CD4-positive, alpha-beta memory T cell (primary cell): Measurements from ENCODE around the gene KRTAP12-4. TPM values are rescaled to one million over a fixed set of nuclear protein-coding genes. Genes with fewer than 3 reads are reported as not detected.

Experiments
- CTCF ChIA-PET: fragments of 350-600 bp; sonication (Branson Sonifier 250); formaldehyde crosslinking; loops from one replicate; lab custom pipeline; 2021; ENCODE audit warnings: inconsistent platforms; ENCODE audit not compliant: partially characterized antibody; lab: Charles Lee
- POLR2A ChIA-PET: fragments of 350-600 bp; sonication (Branson Sonifier 250); formaldehyde crosslinking; loops from one replicate; lab custom pipeline; 2021; ENCODE audit not compliant: partially characterized antibody; lab: Charles Lee
- DNase-seq, 5 donors: peaks; one replicate each; pipeline versions ENCODE4 v3.0.0 to v3.0.0-alpha.2; 2020 to 2022; ENCODE audit warnings: mixed read lengths in 1 of 5
- H3K27ac ChIP-seq: one replicate; pipeline ENCODE4 v1.7.0; 2013; ENCODE audit warnings: low read depth, low read length
- H3K27me3 ChIP-seq: 2 replicates; pipeline ENCODE4 v1.7.0; 2013; ENCODE audit warnings: mild to moderate bottlenecking, low read length, moderate library complexity; ENCODE audit not compliant: insufficient read depth
- H3K36me3 ChIP-seq: 2 replicates; pipeline ENCODE4 v1.7.0; 2013; ENCODE audit warnings: mild to moderate bottlenecking, low read length, moderate library complexity; ENCODE audit not compliant: insufficient read depth
- H3K4me1 ChIP-seq: 2 replicates; pipeline ENCODE4 v1.7.0; 2013; ENCODE audit warnings: mild to moderate bottlenecking, low read length, moderate library complexity; ENCODE audit not compliant: insufficient read depth
- H3K4me3 ChIP-seq, 2 donors: one replicate each; pipeline ENCODE4 v1.7.0; 2013; ENCODE audit warnings: low read length in 2 of 2, mild to moderate bottlenecking in 1 of 2
- H3K9me3 ChIP-seq, 2 donors: one replicate each; pipeline ENCODE4 v1.7.0; 2013; ENCODE audit warnings: low read length in 2 of 2, control low read depth in 1 of 2; ENCODE audit not compliant: control insufficient read depth in 1 of 2
- H3K27ac Mint-ChIP-seq, 7 donors: one replicate each; pipeline ENCODE4 v1.8.0; 2020 to 2021; ENCODE audit warnings: mixed read lengths in 7 of 7, mild to moderate bottlenecking in 6 of 7, inconsistent platforms in 3 of 7, moderate library complexity in 3 of 7
- H3K27me3 Mint-ChIP-seq, 2 donors: one replicate each; pipeline ENCODE4 v1.8.0; 2020 to 2021; ENCODE audit warnings: mixed read lengths in 2 of 2
- H3K36me3 Mint-ChIP-seq, 2 donors: one replicate each; pipeline ENCODE4 v1.8.0; 2020 to 2021; ENCODE audit warnings: mixed read lengths in 2 of 2, inconsistent platforms in 1 of 2, mild to moderate bottlenecking in 1 of 2
- H3K4me1 Mint-ChIP-seq, 4 donors: one replicate each; pipeline ENCODE4 v1.8.0; 2020 to 2021; ENCODE audit warnings: mixed read lengths in 4 of 4, mild to moderate bottlenecking in 1 of 4
- H3K4me3 Mint-ChIP-seq, 8 donors: one replicate each; pipeline ENCODE4 v1.8.0; 2020 to 2021; ENCODE audit warnings: mixed read lengths in 8 of 8, mild to moderate bottlenecking in 7 of 8, moderate library complexity in 6 of 8, inconsistent platforms in 3 of 8
- H3K9me3 Mint-ChIP-seq, 8 donors: one replicate each; pipeline ENCODE4 v1.8.0; 2020 to 2021; ENCODE audit warnings: mixed read lengths in 8 of 8, mild to moderate bottlenecking in 5 of 8, inconsistent platforms in 3 of 8, moderate library complexity in 1 of 8
- intact Hi-C: fragments of 100-400 bp; cut with micrococcal nuclease; formaldehyde crosslinking; loops from one replicate; pipeline ENCODE4 v1.15.1; 2023
- polyA plus RNA-seq, 2 donors: library from polyadenylated mRNA; unstranded; fragments of 300-500 nt; fragmentation: Illumina TruSeq; gene quantifications; one replicate each; pipeline ENCODE4 v1.2.3, GENCODE V29; 2021
- total RNA-seq, 2 experiments: library from RNA; stranded (reverse); gene quantifications; one replicate each; pipeline ENCODE4 v1.2.3, GENCODE V29; 2021

Gene KRTAP12-4
- total and polyA plus RNA-seq, 4 experiments from 2014 or later, result not detected

GRCh38 chr21:44626673-44627143 is 27.8 kb downstream of the KRTAP12-4 start, which contains the start of gene KRTAP10-9:
TSS of gene KRTAP10-9 (plus strand) at chr21:44627093. CDS start at chr21:44627172, 79 bp downstream.
- H3K36me3 Mint-ChIP-seq, result peaks cover 17 to 44% of the 10 kb centered on the region in 2 donors
- Histone ChIP-seq H3K4me3 (no peak within 1 kb of the TSS), H3K27me3 (no peaks in the 10 kb centered on the region), H3K9me3 (peaks cover 0 to 4% of the 10 kb centered on the region in 2 donors), H3K27ac (no peak within 1 kb of the TSS), H3K36me3 (no peaks in the 10 kb centered on the region), H3K4me1 (peaks cover 26% of the 10 kb centered on the region)
- no peak for DNase-seq
- ChIA-PET CTCF (interaction anchor here (1.3 kb wide), 1 partner anchor 116 kb away, joined by 3 read pairs; no protein-coding TSS in a partner anchor), POLR2A (interaction anchor here (1.7 kb wide), 1 partner anchor 27 kb away, joined by 4 read pairs; no protein-coding TSS in a partner anchor)
- H3K4me1 Mint-ChIP-seq, result peaks cover 10 to 34% (median 26%) of the 10 kb centered on the region in 4 donors
- peak within 1 kb of the TSS in 1 of 8 donors; percentile 39 for H3K4me3 Mint-ChIP-seq
- H3K27me3 Mint-ChIP-seq, result no peaks in the 10 kb centered on the region
- peaks cover 1 to 47% (median 42%) of the 10 kb centered on the region in 8 donors for H3K9me3 Mint-ChIP-seq
- intact Hi-C loops, result no loop called here
- H3K27ac Mint-ChIP-seq, result peak within 1 kb of the TSS in 2 of 7 donors; percentile 27 to 80

GRCh38 chr21:44626262-44626661 is 28.2 kb downstream of the KRTAP12-4 start:
- POLR2A ChIA-PET, result interaction anchor here (1.2 to 1.7 kb wide), 2 partner anchors 27 to 32 kb away, joined by 4 read pairs; partner anchors contain the start of gene KRTAP12-3
- Histone ChIP-seq H3K27ac (no peak overlapping the region), H3K4me1 (peaks cover 26% of the 10 kb centered on the region), H3K9me3 (peaks cover 0 to 4% of the 10 kb centered on the region in 2 donors), H3K36me3 (no peaks in the 10 kb centered on the region), H3K27me3 (no peaks in the 10 kb centered on the region), H3K4me3 (no peak overlapping the region)
- no peak for DNase-seq
- CTCF ChIA-PET, result interaction anchor here (1.3 kb wide), 1 partner anchor 116 kb away, joined by 3 read pairs; no protein-coding TSS in a partner anchor
- Mint-ChIP-seq H3K27ac (no peak overlapping the region), H3K4me3 (peak overlapping the region in 1 of 8 donors; percentile 29), H3K36me3 (peaks cover 16 to 40% of the 10 kb centered on the region in 2 donors), H3K9me3 (peaks cover 2 to 43% (median 39%) of the 10 kb centered on the region in 8 donors), H3K4me1 (peaks cover 10 to 34% (median 26%) of the 10 kb centered on the region in 4 donors), H3K27me3 (no peaks in the 10 kb centered on the region)
- intact Hi-C loops, result no loop called here

- no peak overlapping the region for H3K27ac ChIP-seq
- ChIA-PET CTCF (interaction anchor here (1.3 kb wide), 2 partner anchors 32 to 117 kb away, joined by 3 to 5 read pairs; partner anchors contain the start of gene KRTAP12-3), POLR2A (interaction anchor here (1.2 to 1.7 kb wide), 2 partner anchors 28 to 32 kb away, joined by 4 read pairs; partner anchors contain the start of gene KRTAP12-3)
- Mint-ChIP-seq H3K36me3 (peaks cover 17 to 37% of the 10 kb centered on the region in 2 donors), H3K9me3 (peaks cover 2 to 40% (median 36%) of the 10 kb centered on the region in 8 donors), H3K27ac (no peak overlapping the region), H3K27me3 (no peaks in the 10 kb centered on the region), H3K4me3 (no peak overlapping the region), H3K4me1 (peaks cover 12 to 33% (median 24%) of the 10 kb centered on the region in 4 donors)
- H3K9me3 ChIP-seq, result peaks cover 0 to 4% of the 10 kb centered on the region in 2 donors
- no peaks in the 10 kb centered on the region for H3K27me3 ChIP-seq
- intact Hi-C loops, result no loop called here
- peaks cover 25% of the 10 kb centered on the region for H3K4me1 ChIP-seq
- no peak overlapping the region for H3K4me3 ChIP-seq
- DNase-seq, result no peak
- no peaks in the 10 kb centered on the region for H3K36me3 ChIP-seq
These were observed 28.7 kb downstream of the KRTAP12-4 start for GRCh38 chr21:44625756-44626155.

GRCh38 chr21:44623575-44623974 is 30.9 kb downstream of the KRTAP12-4 start:
- ChIA-PET CTCF (no interaction called here), POLR2A (interaction anchor here (1.3 to 5.4 kb wide), 2 partner anchors 34 to 35 kb away, joined by 3 to 89 read pairs; partner anchors contain the start of gene KRTAP12-3)
- Mint-ChIP-seq H3K4me1 (peaks cover 23 to 37% (median 29%) of the 10 kb centered on the region in 4 donors), H3K27me3 (no peaks in the 10 kb centered on the region), H3K9me3 (peaks cover 2 to 49% (median 42%) of the 10 kb centered on the region in 8 donors), H3K36me3 (peaks cover 26 to 46% of the 10 kb centered on the region in 2 donors), H3K4me3 (no peak overlapping the region), H3K27ac (peak overlapping the region in 1 of 7 donors; percentile 68)
- Histone ChIP-seq H3K4me3 (no peak overlapping the region), H3K9me3 (no peaks in the 10 kb centered on the region), H3K27ac (no peak overlapping the region), H3K4me1 (peaks cover 20% of the 10 kb centered on the region), H3K27me3 (no peaks in the 10 kb centered on the region), H3K36me3 (no peaks in the 10 kb centered on the region)
- no peak for DNase-seq
- intact Hi-C loops, result no loop called here

GRCh38 chr21:44619886-44620285 is 34.6 kb downstream of the KRTAP12-4 start:
- ChIA-PET CTCF (interaction anchor here (0.7 to 2.8 kb wide), 5 partner anchors 12 to 123 kb away, joined by 3 to 19 read pairs (median 8); partner anchors contain the start of gene KRTAP12-4), POLR2A (interaction anchor here (1.1 to 5.4 kb wide), 7 partner anchors 11 to 109 kb away, joined by 3 to 89 read pairs (median 16); partner anchors contain the start of genes KRTAP12-2, KRTAP12-3 and KRTAP12-4)
- H3K9me3 ChIP-seq, result no peaks in the 10 kb centered on the region
- H3K27me3 Mint-ChIP-seq, result no peaks in the 10 kb centered on the region
- H3K27ac Mint-ChIP-seq, result peak overlapping the region; percentile 50 to 96 (median 93)
- no peak overlapping the region for H3K4me3 ChIP-seq
- DNase-seq, result no peak
- peaks cover 31 to 61% (median 47%) of the 10 kb centered on the region in 4 donors for H3K4me1 Mint-ChIP-seq
- no peaks in the 10 kb centered on the region for H3K36me3 ChIP-seq
- H3K9me3 Mint-ChIP-seq, result peaks cover 2 to 48% (median 42%) of the 10 kb centered on the region in 8 donors
- no peak overlapping the region for H3K27ac ChIP-seq
- H3K27me3 ChIP-seq, result no peaks in the 10 kb centered on the region
- H3K4me1 ChIP-seq, result peaks cover 43% of the 10 kb centered on the region
- peaks cover 26 to 43% of the 10 kb centered on the region in 2 donors for H3K36me3 Mint-ChIP-seq
- peak overlapping the region in 4 of 8 donors; percentile 22 to 81 (median 56) for H3K4me3 Mint-ChIP-seq
- intact Hi-C loops, result loop anchor here (1.0 to 10.0 kb wide), 2 partner anchors 37 to 75 kb away; partner anchors contain the start of genes KRTAP10-1 and KRTAP12-3

- no peaks in the 10 kb centered on the region for H3K9me3 ChIP-seq
- Mint-ChIP-seq H3K9me3 (peaks cover 2 to 41% (median 34%) of the 10 kb centered on the region in 8 donors), H3K36me3 (peaks cover 24 to 35% of the 10 kb centered on the region in 2 donors), H3K27ac (peak overlapping the region; percentile 83 to 96 (median 93)), H3K4me3 (peak overlapping the region; percentile 39 to 81 (median 68)), H3K27me3 (no peaks in the 10 kb centered on the region), H3K4me1 (peaks cover 31 to 60% (median 50%) of the 10 kb centered on the region in 4 donors)
- no peaks in the 10 kb centered on the region for H3K36me3 ChIP-seq
- peak; percentile 72 to 80 (median 78) for DNase-seq
- H3K4me3 ChIP-seq, result peak overlapping the region in 1 of 2 donors; percentile 12
- POLR2A ChIA-PET, result interaction anchor here (0.7 to 5.4 kb wide), 15 partner anchors 12 to 255 kb away, joined by 3 to 89 read pairs (median 5); partner anchors contain the start of genes KRTAP10-12, KRTAP12-2, KRTAP12-3 and KRTAP12-4
- no peaks in the 10 kb centered on the region for H3K27me3 ChIP-seq
- peak overlapping the region; percentile 40 for H3K27ac ChIP-seq
- CTCF ChIA-PET, result interaction anchor here (0.9 to 2.8 kb wide), 11 partner anchors 11 to 124 kb away, joined by 3 to 19 read pairs (median 6); partner anchors contain the start of genes KRTAP12-3 and KRTAP12-4
- peaks cover 43% of the 10 kb centered on the region for H3K4me1 ChIP-seq
- intact Hi-C loops, result loop anchor here (1.0 to 10.0 kb wide), 2 partner anchors 38 to 74 kb away; partner anchors contain the start of genes KRTAP10-1 and KRTAP12-3
These were observed 35.5 kb downstream of the KRTAP12-4 start for GRCh38 chr21:44618909-44619308.
